OCI-LY7 (cell line): ENCODE measurements around the gene MYO7A.
"Not testable (repeated sequence)": the region's sequence is repeated elsewhere in the genome, so short reads cannot be mapped to it uniquely, and the experiment has no call there.

Experiments
- CTCF ChIP-seq: fragments of 200-600 bp; sonication (generic); conservative IDR thresholded peaks from 2 replicates; pipeline ENCODE4 v1.5.1; 2014; ENCODE audit warnings: mild to moderate bottlenecking, antibody characterized with exemption, low read length, moderate library complexity, mixed read lengths
- EZH2phosphoT487 ChIP-seq: fragments of 200-600 bp; sonication (generic); IDR thresholded peaks from 2 replicates; pipeline ENCODE4 v1.6.1; 2018; ENCODE audit warnings: low read depth, borderline replicate concordance, mild to moderate bottlenecking, mixed run types, antibody characterized with exemption, low read length, moderate library complexity, mixed read lengths

GRCh38 chr11:77097180-77097579 is 30.9 kb upstream of the MYO7A start:
- not testable (repeated sequence) for TF ChIP-seq CTCF, EZH2phosphoT487
